ENCODE results near the gene GLOD4.

- TF ChIP-seq CTCF (IDR thresholded peaks at IDR 0.05; ENCODE audit: low read length) (no peak), EZH2 (optimal IDR thresholded peaks at IDR 0.05; ENCODE audit: low read depth, low read length) (no peak)
Observed at GRCh38 chr17:806346-806745, 24.3 kb upstream of the GLOD4 start.
